HG02938 (cell line): ENCODE results near the gene AMZ1.
"Not testable (repeated sequence)": the region's sequence is repeated elsewhere in the genome, so short reads cannot be mapped to it uniquely, and the experiment has no call there.

Experiments used
- ATAC-seq: cut with Tn5 transposase; IDR thresholded peaks from one replicate; pipeline ENCODE4 v1.9.1; 2021; ENCODE audit warnings: mild to moderate bottlenecking, moderate library complexity; ENCODE audit not compliant: unreplicated experiment

The AMZ1 gene

DNA sequence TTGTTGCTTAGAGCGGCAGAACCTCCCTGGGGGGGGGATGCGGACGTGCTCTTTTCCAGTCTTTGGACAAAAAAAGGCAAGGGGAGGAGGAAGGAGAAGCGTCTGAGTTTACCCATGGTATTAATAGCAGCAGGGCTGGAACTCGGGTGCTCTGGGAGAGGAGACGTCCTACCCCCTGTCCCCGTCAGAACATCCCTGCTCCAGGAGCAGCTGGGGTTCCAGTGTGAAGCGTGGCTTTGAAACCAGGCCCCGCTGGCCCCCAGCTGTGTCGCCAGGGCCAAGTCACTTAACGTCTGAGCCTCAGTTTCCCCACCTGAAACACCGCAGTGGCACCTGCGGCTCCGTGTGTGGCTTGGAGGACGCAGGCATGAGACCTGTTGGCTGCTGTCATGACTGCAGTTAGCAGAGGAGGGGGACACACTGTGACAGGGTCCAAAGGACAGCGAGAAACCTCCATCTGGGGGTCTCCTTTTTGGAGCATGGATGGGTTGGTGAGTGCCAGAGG, 1.4 kb downstream of the AMZ1 start:
- no peak for ATAC-seq

- ATAC-seq = no peak
Measured at GRCh38 chr7:2689951-2690705, 2.1 kb downstream of the AMZ1 start.

- no peak for ATAC-seq
Measured at GRCh38 chr7:2691011-2691707, 3.2 kb downstream of the AMZ1 start.

DNA sequence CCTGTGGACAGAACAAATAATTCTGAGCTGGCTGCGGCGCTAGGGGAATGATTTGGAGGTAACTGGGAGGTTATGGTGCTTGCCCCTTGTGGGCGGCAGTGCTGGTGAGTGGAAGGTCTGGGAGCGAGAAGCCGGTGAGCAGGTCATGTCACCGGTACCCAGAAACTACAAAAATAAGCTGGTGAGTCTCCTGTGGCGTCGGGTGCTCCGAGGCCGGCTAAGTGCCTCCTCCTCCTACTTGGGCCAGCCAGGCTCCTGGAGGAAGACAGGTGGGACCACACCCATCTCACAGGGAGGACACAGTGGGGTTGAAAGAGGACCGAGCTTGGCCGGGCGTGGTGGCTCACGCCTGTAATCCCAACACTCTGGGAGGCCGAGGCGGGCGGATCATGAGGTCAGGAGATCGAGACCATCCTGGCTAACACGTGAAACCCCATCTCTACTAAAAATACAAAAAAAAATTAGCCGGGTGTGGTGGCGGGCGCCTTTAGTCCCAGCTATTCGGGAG, 4.0 kb downstream of the AMZ1 start:
- ATAC-seq = not testable (repeated sequence)

GRCh38 chr7:2692543-2692942, 4.5 kb downstream of the AMZ1 start:
- no peak for ATAC-seq

DNA sequence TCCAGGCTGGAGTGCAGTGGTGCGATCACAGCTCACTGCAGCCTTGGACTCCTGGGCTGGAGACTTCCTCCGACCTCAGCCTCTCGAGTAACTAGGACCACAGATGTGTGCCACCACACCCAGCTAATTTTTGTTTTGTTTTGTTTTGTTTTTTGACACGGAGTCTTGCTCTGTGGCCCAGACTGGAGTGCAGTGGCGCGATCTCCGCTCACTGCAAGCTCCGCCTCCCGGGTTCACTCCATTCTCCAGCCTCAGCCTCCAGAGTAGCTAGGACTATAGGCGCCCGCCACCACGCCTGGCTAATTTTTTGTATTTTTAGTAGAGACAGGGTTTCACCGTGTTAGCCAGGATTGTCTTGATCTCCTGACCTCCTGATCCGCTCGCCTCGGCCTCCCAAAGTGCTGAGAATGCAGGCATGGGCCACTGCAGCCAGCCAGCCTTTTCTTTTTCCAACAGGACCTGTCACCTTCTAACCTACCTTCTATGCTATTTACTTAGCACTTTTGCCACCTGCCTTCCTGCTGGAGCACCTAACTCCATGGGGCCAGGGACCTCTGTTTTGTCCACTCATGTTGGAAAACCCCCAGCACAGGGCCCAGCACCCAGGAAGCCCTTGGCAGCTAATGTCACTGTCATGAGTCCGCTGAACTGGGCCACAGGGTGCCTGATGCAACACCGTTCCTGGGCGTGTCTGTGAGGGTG, 5.6 kb downstream of the AMZ1 start:
- not testable (repeated sequence) for ATAC-seq

DNA sequence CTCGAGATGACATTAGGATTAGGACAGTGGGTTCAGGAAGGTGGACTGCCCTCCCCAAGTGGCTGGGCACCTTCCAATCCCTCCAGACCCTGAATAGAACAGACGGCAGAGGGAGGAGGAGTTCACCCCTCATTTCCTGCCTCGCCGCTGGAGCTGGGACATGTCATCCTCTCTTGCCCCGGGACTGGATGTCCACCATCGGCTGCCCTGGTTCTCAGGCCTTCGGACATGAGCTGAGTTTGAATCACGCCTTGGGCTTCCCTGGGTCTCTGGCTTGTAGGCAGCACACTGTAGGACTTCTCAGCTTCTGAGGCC, 6.1 kb downstream of the AMZ1 start:
- not testable (repeated sequence) for ATAC-seq

- peak; percentile 95 for ATAC-seq
Measured at GRCh38 chr7:2698581-2699288, 10.7 kb downstream of the AMZ1 start.

- ATAC-seq = no peak
Measured at GRCh38 chr7:2699289-2699620, 11.3 kb downstream of the AMZ1 start.

GRCh38 chr7:2700141-2700850, 12.3 kb downstream of the AMZ1 start:
- no peak for ATAC-seq

DNA sequence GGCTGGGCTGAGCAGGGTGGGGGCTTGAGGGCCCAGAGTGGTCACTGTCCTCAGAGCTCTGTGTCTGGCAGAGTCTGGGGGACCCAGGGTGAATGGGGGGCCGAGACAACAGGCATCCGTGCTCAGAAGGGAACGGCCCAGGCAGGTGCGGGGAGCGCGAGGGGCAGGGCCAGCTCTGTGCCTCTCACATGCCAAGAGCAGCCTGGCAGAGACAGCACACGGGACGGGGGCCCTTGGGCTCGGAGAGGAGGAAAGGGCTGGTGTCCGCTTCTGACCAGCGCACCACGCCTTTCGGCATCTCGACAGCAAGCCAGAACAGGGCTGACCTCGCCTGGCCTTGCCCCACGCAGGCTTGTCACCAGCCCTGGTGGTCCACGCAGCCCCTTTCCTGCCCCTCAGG, 13.4 kb downstream of the AMZ1 start:
- ATAC-seq = no peak

DNA sequence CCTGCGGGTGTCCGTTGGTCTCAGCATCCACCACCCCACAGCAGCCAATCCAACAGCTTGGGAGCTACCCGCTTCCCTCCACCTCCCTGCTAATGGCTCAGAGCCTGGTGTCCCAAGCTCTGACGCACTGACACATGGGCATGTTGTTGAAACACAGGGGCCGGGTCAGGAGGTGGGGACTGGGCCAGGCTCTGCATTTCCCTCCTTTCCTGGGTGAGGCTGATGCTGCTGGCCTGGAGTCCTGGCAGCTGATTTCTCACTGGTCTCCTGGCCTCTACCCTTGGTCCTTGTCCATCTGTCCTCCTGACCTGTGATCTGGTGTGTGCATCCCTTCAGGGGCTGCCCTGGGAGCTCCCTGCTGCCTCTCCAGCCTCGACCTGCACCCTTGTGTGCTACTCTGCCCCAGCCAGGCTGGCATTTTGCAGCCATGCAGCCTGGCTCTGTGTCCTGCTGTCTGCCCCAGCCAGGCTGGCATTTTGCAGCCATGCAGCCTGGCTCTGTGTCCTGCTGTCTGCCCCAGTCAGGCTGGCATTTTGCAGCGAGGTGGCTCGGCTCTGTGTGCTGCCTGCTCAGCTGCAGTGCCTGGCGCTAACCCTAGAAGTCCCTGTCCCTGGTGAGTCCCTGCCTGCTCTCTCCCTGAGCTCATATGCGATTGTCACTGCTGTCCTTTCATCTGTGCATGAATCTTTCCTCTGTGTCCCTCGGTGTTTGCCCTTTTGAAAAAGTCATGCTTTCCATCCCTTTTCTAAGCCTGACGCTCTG, 14.0 kb downstream of the AMZ1 start:
- ATAC-seq = no peak

- ATAC-seq = no peak
Measured at GRCh38 chr7:2702594-2702957, 14.6 kb downstream of the AMZ1 start.

DNA sequence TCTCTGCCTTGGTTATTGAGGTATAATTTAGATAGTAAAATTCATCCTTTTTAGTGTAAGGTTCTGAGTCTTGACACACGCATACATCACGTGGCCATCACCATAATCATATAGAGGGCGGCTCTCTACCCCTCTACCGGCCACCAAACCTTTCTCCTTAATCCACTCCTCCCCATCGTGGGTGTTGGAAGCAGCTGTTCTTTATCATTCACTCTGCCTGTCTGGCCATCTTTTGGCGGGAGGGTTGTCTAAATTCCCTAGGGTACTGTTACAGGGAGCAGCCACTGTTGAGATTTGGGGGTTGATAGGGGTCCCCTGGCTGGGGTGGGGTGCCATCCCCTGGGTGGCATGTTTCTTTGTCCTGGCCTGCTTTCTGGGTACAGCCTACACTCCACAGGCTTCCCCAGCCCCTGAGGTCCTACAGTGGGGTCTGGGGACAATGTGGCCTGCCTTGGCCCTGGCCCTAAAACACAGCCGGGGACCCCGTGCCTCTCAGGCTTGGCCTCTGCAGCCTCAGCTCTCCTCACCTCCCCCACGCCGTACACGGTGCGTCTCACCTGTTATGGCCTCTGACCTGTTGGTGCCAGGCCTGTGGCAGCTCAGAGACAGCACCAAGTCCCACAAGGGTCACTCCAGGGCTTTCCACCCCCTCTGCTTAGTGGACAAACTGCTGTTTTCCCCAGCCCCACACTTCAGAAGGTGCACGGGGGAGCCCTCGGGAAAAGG, 17.5 kb downstream of the AMZ1 start:
- no peak for ATAC-seq

GRCh38 chr7:2706685-2707126, 18.7 kb downstream of the AMZ1 start:
- ATAC-seq = no peak

- no peak for ATAC-seq
Measured at GRCh38 chr7:2707481-2707880, 19.5 kb downstream of the AMZ1 start.

DNA sequence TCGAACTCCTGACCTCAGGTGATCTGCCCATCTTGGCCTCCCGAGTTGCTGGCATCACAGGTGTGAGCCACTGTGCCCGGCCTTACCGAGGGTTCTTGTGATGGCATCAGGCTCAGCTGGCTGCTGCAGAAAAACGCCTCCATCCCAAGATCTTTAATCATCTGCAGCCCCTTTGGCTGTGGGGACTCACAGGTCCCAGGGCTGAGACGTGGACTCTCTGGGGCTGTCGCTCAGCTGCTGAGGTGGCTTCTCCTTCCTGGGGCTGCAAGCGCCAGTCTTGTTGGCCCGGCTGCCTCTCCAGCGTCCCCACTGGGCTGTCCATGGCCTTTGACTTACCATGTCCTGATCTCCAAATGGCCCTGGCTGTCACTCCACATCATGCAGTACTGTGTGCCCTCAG, 20.0 kb downstream of the AMZ1 start:
- no peak for ATAC-seq

GRCh38 chr7:2708547-2709310, 20.7 kb downstream of the AMZ1 start:
- no peak for ATAC-seq
